ENCODE measurements around the gene KCTD1.

Gene KCTD1

DNA sequence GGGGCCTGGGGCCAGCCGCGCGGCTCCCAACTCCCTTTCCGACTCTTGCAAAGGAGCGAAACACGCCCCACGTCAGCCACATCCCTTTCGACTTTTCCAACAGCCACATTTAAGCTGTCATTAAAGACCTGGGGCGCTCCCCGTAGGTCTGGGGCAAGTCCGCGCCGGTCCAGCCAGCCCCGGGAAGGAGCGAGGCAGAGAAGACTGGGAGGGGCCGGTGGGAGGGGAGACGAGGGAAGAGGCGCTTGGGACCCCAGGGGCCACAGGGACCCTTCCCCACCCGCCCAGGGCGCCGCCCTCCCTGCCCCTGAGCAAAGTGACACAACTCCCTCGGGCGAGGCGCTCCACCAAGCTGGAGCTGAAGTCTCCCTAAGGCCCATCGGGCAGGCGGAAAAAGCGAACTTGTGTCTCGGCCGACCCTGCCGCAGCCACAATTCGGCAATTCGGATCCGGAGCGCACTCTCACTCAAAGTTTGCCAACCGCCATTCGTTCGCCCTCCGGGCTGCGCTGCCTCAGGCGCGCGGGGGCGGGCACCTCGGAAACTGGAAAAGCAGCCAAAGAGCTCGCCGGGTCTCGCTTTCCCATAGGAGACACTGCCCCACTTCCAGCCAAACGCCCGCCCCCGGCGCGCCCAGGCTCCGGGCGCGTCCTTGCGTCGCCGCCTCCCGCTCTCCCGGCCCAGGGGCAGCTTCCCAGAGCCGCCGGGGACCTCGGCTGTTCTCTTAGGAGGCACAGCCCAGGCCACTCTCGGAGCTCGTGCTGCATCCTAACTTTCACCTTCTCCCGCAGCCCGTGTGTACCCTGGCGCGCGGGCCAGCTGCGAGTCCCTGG is 1.1 kb upstream of the KCTD1 start:
- DNase-seq (ENCODE audit: low read depth in 3 of 3) = no peak

- peak in 2 of 3 donors; percentile 38 to 51 for DNase-seq (ENCODE audit: low read depth in 3 of 3)
Observed at GRCh38 chr18:26547646-26548414, 523 bp downstream of the KCTD1 start.

DNA sequence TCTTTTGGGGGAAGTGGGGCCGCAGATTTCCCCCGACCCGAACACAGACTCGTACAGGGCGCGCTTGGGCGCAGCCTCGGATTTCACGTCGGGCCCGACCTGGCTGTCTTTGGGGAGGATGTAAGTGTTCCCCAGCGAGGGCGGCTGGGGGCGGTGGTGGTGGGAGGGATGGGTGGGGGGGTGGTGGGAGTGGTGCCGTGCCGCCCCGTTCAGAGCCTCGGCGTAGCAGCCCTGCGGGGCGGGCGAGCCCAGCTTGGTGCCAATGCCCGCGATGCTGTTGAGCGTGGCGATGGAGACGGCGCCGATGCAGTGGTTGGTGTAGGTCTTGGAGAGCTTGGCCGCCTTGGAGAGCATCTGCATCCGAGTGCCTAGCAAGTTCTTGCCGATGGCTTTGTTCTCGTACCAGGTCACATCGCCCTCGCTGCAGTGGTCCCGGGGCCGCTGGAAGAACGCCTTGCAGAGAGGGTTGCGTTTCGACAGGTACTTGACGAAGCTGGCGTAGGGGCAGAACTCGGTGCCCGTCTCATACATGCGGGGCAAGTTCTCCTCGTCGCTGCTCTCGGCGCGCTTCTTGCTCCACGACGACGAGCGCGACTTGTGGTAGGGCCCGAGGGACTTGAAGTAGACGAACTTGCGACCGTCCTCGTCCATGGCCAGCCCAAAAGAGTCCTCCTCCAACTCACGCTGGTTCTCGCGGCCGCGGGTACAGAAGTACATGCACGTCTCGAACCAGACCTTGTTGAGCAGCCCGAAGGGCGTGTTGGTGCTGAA is 1.3 kb downstream of the KCTD1 start:
- no peak for DNase-seq (ENCODE audit: low read depth in 3 of 3)

DNA sequence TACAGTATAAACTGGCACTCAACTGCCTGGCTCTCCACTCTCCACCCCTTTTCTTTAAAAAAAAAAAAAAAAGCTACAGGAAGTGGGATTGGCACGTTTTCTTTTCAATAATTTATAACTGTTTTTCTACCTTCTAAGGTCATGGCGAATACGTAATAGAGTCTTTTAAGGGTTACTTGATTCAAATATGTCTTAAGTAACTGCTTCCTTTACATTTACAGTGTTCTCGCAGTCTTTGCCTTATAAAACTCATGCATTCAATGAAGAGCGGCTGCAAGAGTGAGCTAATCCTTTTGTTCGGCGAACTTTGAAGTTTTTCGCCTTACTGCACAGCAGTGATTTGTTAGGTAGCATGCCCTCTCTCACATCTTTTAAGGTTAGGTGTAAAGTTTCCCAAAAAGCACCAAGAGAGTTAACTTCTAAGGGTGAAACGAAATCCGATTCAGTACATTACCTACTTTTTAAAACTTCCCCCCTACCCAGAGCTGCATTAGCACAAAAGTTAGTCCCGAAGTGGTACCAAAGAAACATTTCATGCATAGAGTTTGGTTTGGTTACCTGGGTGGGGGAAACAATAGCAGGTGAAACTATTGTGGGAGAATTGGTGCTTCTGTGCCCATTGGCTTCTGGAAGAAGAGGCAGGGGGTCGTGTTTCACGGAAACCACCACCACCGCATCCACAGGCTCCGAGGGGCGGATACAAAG is 2.0 kb downstream of the KCTD1 start:
- no peak for DNase-seq (ENCODE audit: low read depth in 3 of 3)

DNA sequence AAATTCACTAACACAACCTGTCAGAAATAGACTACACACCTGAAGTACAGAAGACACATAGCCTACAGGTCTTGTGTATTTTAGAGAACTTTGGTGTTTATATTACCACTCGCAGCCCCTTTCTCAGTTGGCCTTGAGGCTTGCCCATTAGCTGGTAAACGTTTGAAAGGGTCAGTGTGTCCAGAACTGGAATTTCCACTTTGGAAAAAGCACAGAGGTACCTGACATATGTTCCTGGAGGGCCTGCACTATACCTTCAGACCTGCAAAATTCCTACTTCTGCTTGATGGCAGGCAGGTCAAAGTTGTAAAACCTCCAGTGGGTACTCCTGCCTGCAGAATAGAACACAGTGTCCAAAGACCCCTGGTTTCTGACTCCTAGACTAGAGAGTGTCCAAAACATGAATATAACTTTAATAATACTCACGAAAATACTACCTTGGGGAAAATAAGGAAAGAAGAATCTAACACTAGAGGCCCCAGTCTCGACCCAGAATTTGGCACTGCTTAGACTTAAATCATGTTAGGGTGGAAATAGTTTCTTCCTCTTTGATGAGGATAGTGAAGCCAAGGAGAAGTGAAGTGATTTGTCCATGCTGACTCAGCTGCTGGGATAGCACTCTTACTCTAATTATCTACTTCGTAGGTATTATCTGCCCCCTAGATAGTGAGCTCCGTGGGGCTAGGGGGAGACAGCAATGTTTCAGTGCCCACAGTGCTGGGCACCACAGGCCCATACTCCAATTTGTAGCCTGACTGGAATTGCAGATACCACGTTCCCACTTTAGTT is 2.8 kb downstream of the KCTD1 start:
- DNase-seq (ENCODE audit: low read depth in 3 of 3) = no peak

GRCh38 chr18:26544451-26544850 is 3.9 kb downstream of the KCTD1 start:
- DNase-seq (ENCODE audit: low read depth in 3 of 3) = no peak

GRCh38 chr18:26543373-26543772 is 5.0 kb downstream of the KCTD1 start:
- DNase-seq (ENCODE audit: low read depth in 3 of 3) = no peak

- no peak for DNase-seq (ENCODE audit: low read depth in 3 of 3)
Observed at GRCh38 chr18:26540043-26540628, 8.2 kb downstream of the KCTD1 start.

- no peak for DNase-seq (ENCODE audit: low read depth in 3 of 3)
Observed at GRCh38 chr18:26538524-26538923, 9.8 kb downstream of the KCTD1 start.

- no peak for DNase-seq (ENCODE audit: low read depth in 3 of 3)
Observed at GRCh38 chr18:26536664-26537063, 11.7 kb downstream of the KCTD1 start.

- DNase-seq (ENCODE audit: low read depth in 3 of 3) = no peak
Observed at GRCh38 chr18:26536032-26536431, 12.3 kb downstream of the KCTD1 start.

DNA sequence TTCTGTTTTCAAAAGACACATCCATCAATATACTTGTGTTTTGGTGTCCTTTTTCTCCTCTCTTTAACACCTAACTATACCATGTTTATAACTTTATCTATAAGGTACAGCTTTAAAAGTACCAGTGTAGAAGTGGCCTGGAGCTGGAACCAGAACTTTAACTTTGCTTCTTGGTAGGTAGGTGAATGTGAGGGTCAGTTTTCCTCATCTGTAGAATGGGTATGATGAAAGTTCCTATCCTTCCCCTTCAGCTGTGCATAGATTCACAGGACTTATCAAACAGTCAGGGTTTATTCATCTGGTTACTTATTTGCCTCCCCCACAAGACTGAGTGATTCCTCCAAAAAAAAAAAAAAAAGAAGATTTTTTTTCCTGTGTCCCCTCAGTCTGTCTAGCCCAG is 12.7 kb downstream of the KCTD1 start:
- no peak for DNase-seq (ENCODE audit: low read depth in 3 of 3)

DNA sequence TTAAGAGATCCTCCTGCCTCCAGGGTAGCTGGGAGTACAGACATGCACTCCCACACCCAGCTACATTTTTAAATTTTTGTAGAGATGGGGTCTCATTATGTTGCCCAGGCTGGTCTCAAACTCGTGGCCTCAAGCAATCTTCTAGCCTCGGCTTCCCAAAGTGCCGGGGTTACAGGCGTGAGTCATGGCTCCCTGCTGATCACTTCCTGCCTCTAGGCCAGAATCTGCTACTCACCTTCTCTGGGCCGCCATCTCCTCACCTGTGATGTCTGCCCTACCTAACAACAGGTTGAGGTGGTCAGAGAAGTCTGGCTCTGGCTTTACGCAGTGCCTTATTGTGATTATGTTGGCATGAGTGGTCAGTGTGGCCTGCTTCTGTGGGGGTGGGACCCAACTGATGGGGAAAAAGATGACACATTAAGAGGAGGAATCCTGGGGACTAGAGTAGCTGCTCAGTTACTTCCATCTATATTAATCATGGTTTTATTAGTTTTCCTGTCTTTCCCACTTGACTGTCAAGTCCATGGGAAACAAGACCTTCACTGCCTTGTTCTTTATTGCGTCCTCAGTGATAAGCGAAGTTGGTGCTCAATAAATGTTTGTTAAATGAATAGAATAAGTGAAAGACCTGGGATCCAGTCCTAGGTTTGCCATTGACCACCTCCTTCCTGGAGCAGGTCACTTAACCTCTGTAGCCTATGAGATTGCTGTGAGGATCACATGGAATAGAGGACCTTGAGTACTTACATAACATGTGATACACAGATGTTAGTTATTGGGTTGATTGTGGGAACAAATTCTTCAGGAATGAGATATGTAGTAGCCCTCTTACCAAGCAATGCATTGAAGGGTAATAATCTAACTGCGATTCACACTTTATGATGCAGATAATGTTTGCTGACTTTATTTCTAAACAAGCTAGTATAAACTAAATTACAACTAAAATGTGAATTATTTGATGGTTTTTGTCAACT is 15.7 kb downstream of the KCTD1 start:
- no peak for DNase-seq (ENCODE audit: low read depth in 3 of 3)

- DNase-seq (ENCODE audit: low read depth in 3 of 3) = no peak
Observed at GRCh38 chr18:26531605-26532298, 16.6 kb downstream of the KCTD1 start.

DNA sequence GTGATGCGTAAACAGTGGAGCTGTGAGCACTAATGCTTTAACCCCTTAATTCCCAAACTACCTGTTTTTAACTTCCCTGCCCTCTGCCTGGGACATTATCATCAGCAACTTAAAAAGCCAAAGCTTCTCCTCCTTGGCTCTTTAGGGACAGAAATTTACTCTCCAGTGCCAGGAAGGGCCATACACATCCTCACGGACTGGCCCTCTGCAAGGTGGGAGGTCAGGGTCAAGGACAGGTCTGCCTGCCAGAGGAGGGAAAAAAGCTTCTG is 21.5 kb downstream of the KCTD1 start:
- no peak for DNase-seq (ENCODE audit: low read depth in 3 of 3)

- DNase-seq (ENCODE audit: low read depth in 3 of 3) = no peak
Observed at GRCh38 chr18:26526128-26526965, 22.0 kb downstream of the KCTD1 start.

- DNase-seq (ENCODE audit: low read depth in 3 of 3) = no peak
Observed at GRCh38 chr18:26524504-26525351, 23.6 kb downstream of the KCTD1 start.
